SK-N-SH (cell line): ENCODE measurements around the gene TCOF1. TPM values are rescaled to one million over a fixed set of nuclear protein-coding genes. Genes with fewer than 3 reads are reported as not detected.

Experiments used
- CTCF ChIA-PET: fragments of 300-600, 350-600 bp; formaldehyde crosslinking; extraction: SDS; loops from one replicate; lab custom pipeline; 2021; lab: Yijun Ruan, JAX
- POLR2A ChIA-PET: fragments of 350-600 bp; sonication (Branson Sonifier 250); formaldehyde crosslinking; extraction: SDS; loops from one replicate; lab custom pipeline; 2020; ENCODE audit warnings: antibody characterized with exemption, inconsistent platforms; lab: Yijun Ruan, JAX
- DNase-seq: peaks from one replicate; pipeline ENCODE4 v3.0.0; 2012
- H2AFZ ChIP-seq: fragments of 200-600 bp; sonication (generic); 2 replicates; pipeline ENCODE4 v1.8.1; 2016; ENCODE audit warnings: antibody characterized with exemption, mild to moderate bottlenecking, low read depth
- H3F3A ChIP-seq: fragments of 200-600 bp; sonication (generic); replicated peaks from 2 replicates; pipeline ENCODE3; 2016; ENCODE audit warnings: antibody characterized with exemption, mild to moderate bottlenecking; ENCODE audit not compliant: insufficient read depth
- H3K27ac ChIP-seq, 2 experiments: fragments of 200-500 bp in 1 of 2; fragments of 200-600 bp in 1 of 2; sonication (Bioruptor generic) in 1 of 2; sonication (generic), shearing (Covaris generic) in 1 of 2; 2 replicates each; pipeline versions ENCODE4 v1.5.1 to v1.6.1; 2014 to 2016; ENCODE audit warnings: low read depth in 2 of 2, inconsistent platforms in 1 of 2, low read length in 1 of 2, mild to moderate bottlenecking in 1 of 2, mixed read lengths in 1 of 2
- H3K27me3 ChIP-seq: fragments of 200-600 bp; sonication (generic), shearing (Covaris generic); 2 replicates; pipeline ENCODE4 v1.6.1; 2016; ENCODE audit warnings: mixed run types; ENCODE audit not compliant: insufficient read depth
- H3K36me3 ChIP-seq, 2 experiments: fragments of 200-500 bp in 1 of 2; fragments of 200-600 bp in 1 of 2; sonication (Bioruptor generic) in 1 of 2; sonication (generic) in 1 of 2; replicated peaks in 1 of 2; 2 replicates each; pipeline versions ENCODE3 to v1.5.1; 2014 to 2016; ENCODE audit warnings: low read length in 1 of 2, mild to moderate bottlenecking in 1 of 2; ENCODE audit not compliant: insufficient read depth in 2 of 2, control insufficient read depth in 1 of 2
- H3K4me1 ChIP-seq, 2 experiments: fragments of 200-500 bp in 1 of 2; fragments of 200-600 bp in 1 of 2; sonication (Bioruptor generic) in 1 of 2; sonication (generic), shearing (Covaris generic) in 1 of 2; 2 replicates each; pipeline versions ENCODE4 v1.5.1 to v1.6.1; 2014 to 2016; ENCODE audit warnings: low read depth in 1 of 2, low read length in 1 of 2, mixed run types in 1 of 2; ENCODE audit not compliant: insufficient read depth in 2 of 2, control insufficient read depth in 1 of 2
- H3K4me2 ChIP-seq: fragments of 200-600 bp; sonication (generic), shearing (Covaris generic); 2 replicates; pipeline ENCODE4 v1.6.1; 2017; ENCODE audit warnings: mixed run types
- H3K4me3 ChIP-seq, 2 experiments: fragments of 200-500 bp in 1 of 2; fragments of 200-600 bp in 1 of 2; sonication (Bioruptor generic) in 1 of 2; sonication (generic), shearing (Covaris generic) in 1 of 2; 2 replicates each; pipeline versions ENCODE4 v1.5.1 to v1.8.1; 2014 to 2016; ENCODE audit warnings: low read depth in 2 of 2, inconsistent platforms in 1 of 2, low read length in 1 of 2, mild to moderate bottlenecking in 1 of 2, mixed read lengths in 1 of 2, moderate library complexity in 1 of 2
- H3K79me2 ChIP-seq: fragments of 200-600 bp; sonication (generic); 2 replicates; pipeline ENCODE4 v1.8.1; 2017; ENCODE audit warnings: mild to moderate bottlenecking; ENCODE audit not compliant: insufficient read depth
- H3K9ac ChIP-seq: fragments of 200-600 bp; sonication (generic); 2 replicates; pipeline ENCODE4 v1.6.1; 2017; ENCODE audit warnings: mixed run types
- H3K9me2 ChIP-seq: fragments of 200-600 bp; sonication (generic); 2 replicates; pipeline ENCODE4 v1.6.1; 2017; ENCODE audit warnings: mixed run types
- H3K9me3 ChIP-seq: fragments of 200-600 bp; sonication (generic); 2 replicates; pipeline ENCODE4 v1.6.1; 2017; ENCODE audit warnings: mixed run types, mild to moderate bottlenecking, moderate library complexity
- H4K20me1 ChIP-seq: fragments of 200-600 bp; sonication (generic); 2 replicates; pipeline ENCODE4 v1.6.1; 2017; ENCODE audit warnings: mild to moderate bottlenecking, mixed run types; ENCODE audit not compliant: insufficient read depth
- CHD2 ChIP-seq: fragments of 150-350 bp; IDR thresholded peaks from 2 replicates; pipeline ENCODE4 v1.6.1; 2018; ENCODE audit warnings: low read length; ENCODE audit not compliant: partially characterized antibody
- ELF1 ChIP-seq: IDR thresholded peaks from 2 replicates; pipeline ENCODE4 v1.4.0; 2012
- FOXJ3 ChIP-seq: sonication (generic); formaldehyde crosslinking; IDR thresholded peaks from 2 replicates; pipeline ENCODE4 v1.5.1; 2020; ENCODE audit warnings: mild to moderate bottlenecking, missing genetic modification reagents
- GABPA ChIP-seq: IDR thresholded peaks from 2 replicates; pipeline ENCODE4 v1.4.0; 2012; ENCODE audit warnings: low read depth, mild to moderate bottlenecking
- MAX ChIP-seq: IDR thresholded peaks from 2 replicates; pipeline ENCODE4 v1.4.0; 2012; ENCODE audit warnings: low read depth
- MEF2A ChIP-seq: IDR thresholded peaks from 2 replicates; pipeline ENCODE4 v1.4.0; 2012; ENCODE audit warnings: low read depth, borderline replicate concordance
- MXI1 ChIP-seq: IDR thresholded peaks from 2 replicates; pipeline ENCODE4 v1.6.1; 2012; ENCODE audit warnings: mild to moderate bottlenecking, low read depth, low read length, improper control_type of control experiment
- NFIC ChIP-seq: IDR thresholded peaks from 2 replicates; pipeline ENCODE4 v1.4.0; 2012; ENCODE audit warnings: borderline replicate concordance
- NRF1 ChIP-seq: IDR thresholded peaks from 2 replicates; pipeline ENCODE4 v1.6.1; 2012; ENCODE audit warnings: low read depth, mild to moderate bottlenecking, low read length
- POLR2AphosphoS5 ChIP-seq: IDR thresholded peaks from 2 replicates; pipeline ENCODE4 v1.6.1; 2012; ENCODE audit warnings: low read depth, low read length
- RAD21 ChIP-seq: IDR thresholded peaks from 2 replicates; pipeline ENCODE4 v1.6.1; 2012; ENCODE audit warnings: mild to moderate bottlenecking, low read length
- RXRA ChIP-seq: IDR thresholded peaks from 2 replicates; pipeline ENCODE4 v1.4.0; 2012; ENCODE audit warnings: low read depth, mild to moderate bottlenecking, borderline replicate concordance
- SIN3A ChIP-seq: IDR thresholded peaks from 2 replicates; pipeline ENCODE4 v1.6.1; 2012; ENCODE audit warnings: low read depth, mild to moderate bottlenecking, low read length, moderate library complexity, borderline replicate concordance
- SMC3 ChIP-seq: IDR thresholded peaks from 2 replicates; pipeline ENCODE4 v1.6.1; 2012; ENCODE audit warnings: low read depth, low read length, improper control_type of control experiment
- TAF1 ChIP-seq: IDR thresholded peaks from 2 replicates; pipeline ENCODE4 v1.6.1; 2012; ENCODE audit warnings: low read depth, mild to moderate bottlenecking, low read length, moderate library complexity, borderline replicate concordance
- ZBTB33 ChIP-seq: IDR thresholded peaks from 2 replicates; pipeline ENCODE4 v1.4.0; 2012; ENCODE audit warnings: low read depth, borderline replicate concordance
- WGBS: methylation state at CpG from one replicate; pipeline ENCODE4 v1.1.6; 2017; ENCODE audit warnings: low lambda C conversion rate; 5-methylcytosine and 5-hydroxymethylcytosine counted together
- polyA plus RNA-seq, 3 experiments: library from polyadenylated mRNA; depleted of rRNA; stranded (reverse); fragments of >200 nt; gene quantifications; 2 replicates each; pipeline ENCODE4 v1.2.3, GENCODE V29; 2012

The TCOF1 gene
- 21.9 and 33.0 TPM in 2 replicates for polyA plus RNA-seq (2012; rRNA removed)
- 17.0 and 24.0 TPM in 2 replicates for polyA plus RNA-seq (2012; cell fraction: cytosol; rRNA removed)
- 92.6 and 94.3 TPM in 2 replicates for polyA plus RNA-seq (2012; cell fraction: nucleus; rRNA removed)

GRCh38 chr5:150357326-150358260, at the start of gene TCOF1:
Gene TCOF1, plus strand, starts transcription at chr5:150357697. Its CDS starts 50 bp downstream, at chr5:150357747.
- DNase-seq = peak; percentile 98

More at GRCh38 chr5:150357326-150358260, at the start of gene TCOF1:
- TF ChIP-seq POLR2AphosphoS5 (peak; percentile 57), NRF1 (peak; percentile 46), ELF1 (peak; percentile 69; the same call in 1 of the 2 replicates), NFIC (no peak), SIN3A (peak; percentile 94), GABPA (peak; percentile 88), RXRA (no peak), TAF1 (peak; percentile 42; the same call in 1 of the 2 replicates), MXI1 (peak; percentile 99), FOXJ3 (no peak), SMC3 (no peak), MEF2A (no peak), RAD21 (no peak), ZBTB33 (peak; percentile 76; the same call in 1 of the 2 replicates), MAX (peak; percentile 96), CHD2 (peak; percentile 75)
- Histone ChIP-seq H3K9me2 (no peaks in the 10 kb centered on the region), H2AFZ (peak within 1 kb of the TSS; percentile 96), H3K9ac (peak within 1 kb of the TSS; percentile 81), H3K27ac (peak within 1 kb of the TSS; percentile 57 to 60), H3F3A (no peaks in the 10 kb centered on the region), H4K20me1 (peaks cover 5% of the 10 kb centered on the region; the same call in 1 of the 2 replicates), H3K36me3 (peaks cover 11 to 26% of the 10 kb centered on the region in 2 experiments), H3K9me3 (no peaks in the 10 kb centered on the region), H3K4me1 (peaks cover 3 to 19% of the 10 kb centered on the region in 2 experiments; a peak in 1 of 4 replicates), H3K4me3 (peak within 1 kb of the TSS; percentile 86 to 90), H3K27me3 (no peaks in the 10 kb centered on the region), H3K4me2 (peak within 1 kb of the TSS; percentile 90), H3K79me2 (peaks cover 45% of the 10 kb centered on the region)
- CTCF ChIA-PET = interaction anchor here (1.1 to 1.6 kb wide), 4 partner anchors 11 to 523 kb away, joined by 3 to 4 read pairs (median 3); no protein-coding TSS in a partner anchor
- POLR2A ChIA-PET = interaction anchor here (0.5 to 2.1 kb wide), 2 partner anchors 16 to 53 kb away, joined by 4 read pairs; no protein-coding TSS in a partner anchor
- 4% methylated on average over 35 of the region's 90 CpGs for WGBS
